Osteocyte (in vitro differentiated cells): Measurements from ENCODE around the gene TBC1D9. TPM values are rescaled to one million over a fixed set of nuclear protein-coding genes. Genes with fewer than 3 reads are reported as not detected.

ENCODE experiments used
- DNase-seq: peaks from one replicate; pipeline ENCODE4 v3.0.0; 2021; ENCODE audit warnings: mixed read lengths; ENCODE audit not compliant: unreplicated experiment; ENCODE audit errors: extremely low spot score
- H3K27ac Mint-ChIP-seq: one replicate; pipeline ENCODE4 v1.8.0; 2021; ENCODE audit warnings: mild to moderate bottlenecking, mixed read lengths; ENCODE audit not compliant: unreplicated experiment
- H3K27me3 Mint-ChIP-seq: one replicate; pipeline ENCODE4 v1.8.0; 2021; ENCODE audit warnings: mixed read lengths; ENCODE audit not compliant: unreplicated experiment
- H3K36me3 Mint-ChIP-seq: one replicate; pipeline ENCODE4 v1.8.0; 2021; ENCODE audit warnings: mixed read lengths; ENCODE audit not compliant: unreplicated experiment
- H3K4me1 Mint-ChIP-seq: one replicate; pipeline ENCODE4 v1.8.0; 2021; ENCODE audit warnings: mixed read lengths; ENCODE audit not compliant: unreplicated experiment
- H3K4me3 Mint-ChIP-seq: one replicate; pipeline ENCODE4 v1.8.0; 2021; ENCODE audit warnings: mild to moderate bottlenecking, moderate library complexity, mixed read lengths; ENCODE audit not compliant: unreplicated experiment
- H3K9me3 Mint-ChIP-seq: one replicate; pipeline ENCODE4 v1.8.0; 2021; ENCODE audit warnings: mixed read lengths; ENCODE audit not compliant: unreplicated experiment
- total RNA-seq: library from RNA; stranded (reverse); gene quantifications from 2 replicates; pipeline ENCODE4 v1.2.1, GENCODE V29; 2021
- TF ChIP-seq, protein P1 (sequence below): fragments of 200-600 bp; sonication (generic); IDR thresholded peaks from 2 replicates; pipeline ENCODE4 v1.5.0; 2021; ENCODE audit warnings: antibody characterized with exemption, mild to moderate bottlenecking, moderate library complexity

Gene TBC1D9
- total RNA-seq, 1 donor from 2014 or later: 38.8 TPM

DNA sequence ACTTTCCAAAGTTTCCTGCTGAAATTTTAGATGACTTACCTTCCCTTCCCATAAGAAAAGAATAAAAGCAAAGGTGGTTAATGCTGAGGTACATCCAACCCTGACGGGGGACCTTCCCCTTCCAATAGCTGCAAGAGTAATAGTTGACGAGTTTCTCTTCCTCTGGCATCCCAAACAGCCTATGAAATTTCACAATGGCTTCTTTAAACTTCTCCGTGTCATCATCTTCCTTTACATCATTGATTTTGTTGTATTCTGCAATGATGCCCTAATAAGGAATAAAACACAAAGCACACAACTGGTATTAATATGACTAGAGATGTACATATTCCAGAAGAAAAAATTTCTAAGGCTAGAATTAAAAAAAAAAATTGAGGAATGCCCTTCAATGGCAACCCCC, 76.6 kb downstream of the TBC1D9 start:
- DNase-seq: no peak
- no peak overlapping the region for H3K27ac Mint-ChIP-seq
- H3K27me3 Mint-ChIP-seq: no peaks in the 10 kb centered on the region
- H3K4me1 Mint-ChIP-seq: peaks cover 12% of the 10 kb centered on the region
- TF ChIP-seq, protein P1, sequence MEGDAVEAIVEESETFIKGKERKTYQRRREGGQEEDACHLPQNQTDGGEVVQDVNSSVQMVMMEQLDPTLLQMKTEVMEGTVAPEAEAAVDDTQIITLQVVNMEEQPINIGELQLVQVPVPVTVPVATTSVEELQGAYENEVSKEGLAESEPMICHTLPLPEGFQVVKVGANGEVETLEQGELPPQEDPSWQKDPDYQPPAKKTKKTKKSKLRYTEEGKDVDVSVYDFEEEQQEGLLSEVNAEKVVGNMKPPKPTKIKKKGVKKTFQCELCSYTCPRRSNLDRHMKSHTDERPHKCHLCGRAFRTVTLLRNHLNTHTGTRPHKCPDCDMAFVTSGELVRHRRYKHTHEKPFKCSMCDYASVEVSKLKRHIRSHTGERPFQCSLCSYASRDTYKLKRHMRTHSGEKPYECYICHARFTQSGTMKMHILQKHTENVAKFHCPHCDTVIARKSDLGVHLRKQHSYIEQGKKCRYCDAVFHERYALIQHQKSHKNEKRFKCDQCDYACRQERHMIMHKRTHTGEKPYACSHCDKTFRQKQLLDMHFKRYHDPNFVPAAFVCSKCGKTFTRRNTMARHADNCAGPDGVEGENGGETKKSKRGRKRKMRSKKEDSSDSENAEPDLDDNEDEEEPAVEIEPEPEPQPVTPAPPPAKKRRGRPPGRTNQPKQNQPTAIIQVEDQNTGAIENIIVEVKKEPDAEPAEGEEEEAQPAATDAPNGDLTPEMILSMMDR: no peak
- no peak overlapping the region for H3K4me3 Mint-ChIP-seq
- H3K36me3 Mint-ChIP-seq: peaks cover 48% of the 10 kb centered on the region
- H3K9me3 Mint-ChIP-seq: no peaks in the 10 kb centered on the region

GRCh38 chr4:140675599-140676231, 80.5 kb downstream of the TBC1D9 start:
- Mint-ChIP-seq H3K4me3 (no peak overlapping the region), H3K9me3 (no peaks in the 10 kb centered on the region), H3K27ac (no peak overlapping the region), H3K4me1 (peaks cover 5% of the 10 kb centered on the region), H3K27me3 (no peaks in the 10 kb centered on the region), H3K36me3 (peaks cover 53% of the 10 kb centered on the region)
- TF ChIP-seq, protein P1: no peak
- no peak for DNase-seq

GRCh38 chr4:140673729-140674128, 82.5 kb downstream of the TBC1D9 start:
- Mint-ChIP-seq H3K4me1 (no peaks in the 10 kb centered on the region), H3K4me3 (no peak overlapping the region), H3K27me3 (no peaks in the 10 kb centered on the region), H3K27ac (no peak overlapping the region), H3K36me3 (peaks cover 62% of the 10 kb centered on the region), H3K9me3 (no peaks in the 10 kb centered on the region)
- no peak for DNase-seq
- TF ChIP-seq, protein P1: no peak

- DNase-seq: no peak
- TF ChIP-seq, protein P1: no peak
- Mint-ChIP-seq H3K9me3 (no peaks in the 10 kb centered on the region), H3K4me3 (no peak overlapping the region), H3K4me1 (no peaks in the 10 kb centered on the region), H3K27ac (no peak overlapping the region), H3K27me3 (no peaks in the 10 kb centered on the region), H3K36me3 (peaks cover 61% of the 10 kb centered on the region)
These were observed 83.8 kb downstream of the TBC1D9 start for GRCh38 chr4:140672416-140672815.

DNA sequence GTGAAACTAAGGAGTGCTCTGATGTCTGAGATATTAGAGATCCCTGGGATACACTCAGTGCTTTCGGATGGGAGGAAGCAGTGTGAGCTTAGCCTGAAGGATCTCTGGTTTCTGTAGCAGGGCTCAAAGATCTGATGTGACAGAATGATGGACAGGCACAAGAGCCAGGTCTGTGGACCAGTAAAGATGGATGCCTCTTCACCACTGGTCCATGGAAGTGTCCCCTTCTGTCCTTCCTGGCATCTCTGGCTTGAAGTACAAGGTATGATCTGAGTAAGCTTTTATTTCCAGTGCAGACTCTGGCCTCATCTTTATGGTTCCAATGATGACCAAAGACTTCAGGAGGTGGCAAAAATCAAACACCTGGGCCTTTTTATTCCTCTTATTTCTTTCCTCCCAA, 88.1 kb downstream of the TBC1D9 start:
- DNase-seq: no peak
- Mint-ChIP-seq H3K36me3 (peaks cover 50% of the 10 kb centered on the region), H3K27ac (no peak overlapping the region), H3K9me3 (no peaks in the 10 kb centered on the region), H3K4me1 (no peaks in the 10 kb centered on the region), H3K27me3 (no peaks in the 10 kb centered on the region), H3K4me3 (no peak overlapping the region)
- TF ChIP-seq, protein P1: no peak
